Activated B cell treated with CpG ODN at 0.5 μM for 24 hours (primary cell): ENCODE data around the gene SPOCK3. TPM values are rescaled to one million over a fixed set of nuclear protein-coding genes. Genes with fewer than 3 reads are reported as not detected.

Experiments used
- ATAC-seq: fragments of 200-7000 bp; cut with Tn5 transposase; one replicate; pipeline ENCODE4 v1.10.0; 2021; ENCODE audit warnings: low read depth, mild to moderate bottlenecking, moderate library complexity
- CTCF ChIA-PET: fragments of 350-600 bp; sonication (Branson Sonifier 250); formaldehyde crosslinking; loops from one replicate; lab custom pipeline; 2021; ENCODE audit warnings: antibody characterized with exemption; lab: Charles Lee
- POLR2A ChIA-PET: fragments of 350-600 bp; sonication (Branson Sonifier 250); formaldehyde crosslinking; loops from one replicate; lab custom pipeline; 2021; ENCODE audit warnings: antibody characterized with exemption; lab: Charles Lee
- DNase-seq: peaks from one replicate; pipeline ENCODE4 v3.0.0; 2022
- H3K27ac Mint-ChIP-seq: one replicate; pipeline ENCODE4 v1.8.0; 2020; ENCODE audit warnings: mixed read lengths
- H3K27me3 Mint-ChIP-seq: one replicate; pipeline ENCODE4 v1.8.0; 2021; ENCODE audit warnings: mixed read lengths
- H3K36me3 Mint-ChIP-seq: one replicate; pipeline ENCODE4 v1.8.0; 2021; ENCODE audit warnings: low read depth, mixed read lengths
- H3K4me1 Mint-ChIP-seq: one replicate; pipeline ENCODE4 v1.8.0; 2021; ENCODE audit warnings: mixed read lengths
- H3K4me3 Mint-ChIP-seq: one replicate; pipeline ENCODE4 v1.8.0; 2020; ENCODE audit warnings: mild to moderate bottlenecking, mixed read lengths
- H3K9me3 Mint-ChIP-seq: one replicate; pipeline ENCODE4 v1.8.0; 2020; ENCODE audit warnings: mixed read lengths
- intact Hi-C: fragments of 100-400 bp; cut with micrococcal nuclease; formaldehyde crosslinking; loops from one replicate; pipeline ENCODE4 v1.15.1; 2024
- total RNA-seq: library from RNA; stranded (reverse); gene quantifications from 2 replicates; pipeline ENCODE4 v1.2.3, GENCODE V29; 2022
- TF ChIP-seq, protein P1 (sequence below): fragments of 200-600 bp; IDR thresholded peaks from one replicate; pipeline ENCODE4 v1.8.0; 2022; ENCODE audit warnings: antibody characterized with exemption, mild to moderate bottlenecking

SPOCK3 gene
- total RNA-seq, 1 donor from 2014 or later, result not detected

GRCh38 chr4:166896254-166896653 is 338.0 kb downstream of the SPOCK3 start:
- no peaks in the 10 kb centered on the region for H3K27me3 Mint-ChIP-seq
- TF ChIP-seq, protein P1, sequence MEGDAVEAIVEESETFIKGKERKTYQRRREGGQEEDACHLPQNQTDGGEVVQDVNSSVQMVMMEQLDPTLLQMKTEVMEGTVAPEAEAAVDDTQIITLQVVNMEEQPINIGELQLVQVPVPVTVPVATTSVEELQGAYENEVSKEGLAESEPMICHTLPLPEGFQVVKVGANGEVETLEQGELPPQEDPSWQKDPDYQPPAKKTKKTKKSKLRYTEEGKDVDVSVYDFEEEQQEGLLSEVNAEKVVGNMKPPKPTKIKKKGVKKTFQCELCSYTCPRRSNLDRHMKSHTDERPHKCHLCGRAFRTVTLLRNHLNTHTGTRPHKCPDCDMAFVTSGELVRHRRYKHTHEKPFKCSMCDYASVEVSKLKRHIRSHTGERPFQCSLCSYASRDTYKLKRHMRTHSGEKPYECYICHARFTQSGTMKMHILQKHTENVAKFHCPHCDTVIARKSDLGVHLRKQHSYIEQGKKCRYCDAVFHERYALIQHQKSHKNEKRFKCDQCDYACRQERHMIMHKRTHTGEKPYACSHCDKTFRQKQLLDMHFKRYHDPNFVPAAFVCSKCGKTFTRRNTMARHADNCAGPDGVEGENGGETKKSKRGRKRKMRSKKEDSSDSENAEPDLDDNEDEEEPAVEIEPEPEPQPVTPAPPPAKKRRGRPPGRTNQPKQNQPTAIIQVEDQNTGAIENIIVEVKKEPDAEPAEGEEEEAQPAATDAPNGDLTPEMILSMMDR, result no peak
- ATAC-seq, result no peak
- intact Hi-C loops, result no loop called here
- POLR2A ChIA-PET, result no interaction called here
- no peak for DNase-seq
- H3K4me3 Mint-ChIP-seq, result no peak overlapping the region
- H3K27ac Mint-ChIP-seq, result no peak overlapping the region
- H3K9me3 Mint-ChIP-seq, result no peaks in the 10 kb centered on the region
- CTCF ChIA-PET, result no interaction called here
- H3K36me3 Mint-ChIP-seq, result no peaks in the 10 kb centered on the region
- H3K4me1 Mint-ChIP-seq, result no peaks in the 10 kb centered on the region

GRCh38 chr4:166895771-166896170 is 338.5 kb downstream of the SPOCK3 start:
- POLR2A ChIA-PET, result no interaction called here
- Mint-ChIP-seq H3K9me3 (no peaks in the 10 kb centered on the region), H3K27ac (no peak overlapping the region), H3K36me3 (no peaks in the 10 kb centered on the region), H3K4me3 (no peak overlapping the region), H3K4me1 (no peaks in the 10 kb centered on the region), H3K27me3 (no peaks in the 10 kb centered on the region)
- DNase-seq (no peak), ATAC-seq (no peak)
- TF ChIP-seq, protein P1, result no peak
- intact Hi-C loops, result no loop called here
- CTCF ChIA-PET, result no interaction called here

GRCh38 chr4:166887457-166887856 is 346.8 kb downstream of the SPOCK3 start:
- TF ChIP-seq, protein P1, result no peak
- no peaks in the 10 kb centered on the region for H3K36me3 Mint-ChIP-seq
- H3K9me3 Mint-ChIP-seq, result no peaks in the 10 kb centered on the region
- no peaks in the 10 kb centered on the region for H3K4me1 Mint-ChIP-seq
- no peaks in the 10 kb centered on the region for H3K27me3 Mint-ChIP-seq
- POLR2A ChIA-PET, result no interaction called here
- CTCF ChIA-PET, result no interaction called here
- intact Hi-C loops, result no loop called here
- no peak overlapping the region for H3K4me3 Mint-ChIP-seq
- ATAC-seq (no peak), DNase-seq (no peak)
- H3K27ac Mint-ChIP-seq, result no peak overlapping the region

GRCh38 chr4:166886718-166887117 is 347.6 kb downstream of the SPOCK3 start:
- Mint-ChIP-seq H3K27ac (no peak overlapping the region), H3K4me1 (no peaks in the 10 kb centered on the region), H3K9me3 (no peaks in the 10 kb centered on the region), H3K27me3 (no peaks in the 10 kb centered on the region), H3K4me3 (no peak overlapping the region), H3K36me3 (no peaks in the 10 kb centered on the region)
- TF ChIP-seq, protein P1, result no peak
- no peak for DNase-seq
- intact Hi-C loops, result no loop called here
- CTCF ChIA-PET, result no interaction called here
- ATAC-seq, result no peak
- POLR2A ChIA-PET, result no interaction called here

- POLR2A ChIA-PET, result no interaction called here
- Mint-ChIP-seq H3K27ac (no peak overlapping the region), H3K27me3 (no peaks in the 10 kb centered on the region), H3K9me3 (no peaks in the 10 kb centered on the region), H3K4me3 (no peak overlapping the region), H3K4me1 (no peaks in the 10 kb centered on the region), H3K36me3 (no peaks in the 10 kb centered on the region)
- intact Hi-C loops, result no loop called here
- TF ChIP-seq, protein P1, result no peak
- DNase-seq, result no peak
- no peak for ATAC-seq
- CTCF ChIA-PET, result no interaction called here
These were observed 352.1 kb downstream of the SPOCK3 start for GRCh38 chr4:166882221-166882620.
